Left cardiac atrium (tissue), 4 donors: ENCODE data around the gene IRF8. TPM values are rescaled to one million over a fixed set of nuclear protein-coding genes. Genes with fewer than 3 reads are reported as not detected.

ENCODE experiments used
- ATAC-seq, 2 donors: fragments of 200-7000 bp; cut with Tn5 transposase; one replicate each; pipeline ENCODE4 v1.9.1; 2020; ENCODE audit warnings: mild to moderate bottlenecking in 2 of 2, moderate library complexity in 2 of 2
- DNase-seq: peaks from one replicate; pipeline ENCODE4 v3.0.0-alpha.2; 2020
- intact Hi-C, 2 donors: fragments of 100-400 bp; cut with DNase I; formaldehyde crosslinking; loops; one replicate each; pipeline versions ENCODE4 v1.14.1 to v1.15.1; 2022 to 2023
- microRNA-seq, 2 donors: library from miRNA; unstranded; fragments of <30 nt; microRNA quantifications; one replicate each; pipeline ENCODE4 v1.2.0, GENCODE V29; 2020
- total RNA-seq, 2 donors: library from RNA; stranded (reverse); fragmentation: NEBNext Ultra II Directional; extraction: Animal tissue kit (Norgen Biotek cat#: 25700); gene quantifications; one replicate each; pipeline ENCODE4 v1.2.1, GENCODE V29; 2021
- donor health status: DM: no; HTN: yes; CAD: no.
- donor health status: DM: no; HTN: yes; CAD: no; lungs with severe emphysema.
- donor health status: DM: yes; HTN: yes; CAD: no.
- donor health status: Dilated cardiomyopathy.

The IRF8 gene
- total RNA-seq, 2 donors from 2014 or later, result 9.2 to 15.6 TPM

DNA sequence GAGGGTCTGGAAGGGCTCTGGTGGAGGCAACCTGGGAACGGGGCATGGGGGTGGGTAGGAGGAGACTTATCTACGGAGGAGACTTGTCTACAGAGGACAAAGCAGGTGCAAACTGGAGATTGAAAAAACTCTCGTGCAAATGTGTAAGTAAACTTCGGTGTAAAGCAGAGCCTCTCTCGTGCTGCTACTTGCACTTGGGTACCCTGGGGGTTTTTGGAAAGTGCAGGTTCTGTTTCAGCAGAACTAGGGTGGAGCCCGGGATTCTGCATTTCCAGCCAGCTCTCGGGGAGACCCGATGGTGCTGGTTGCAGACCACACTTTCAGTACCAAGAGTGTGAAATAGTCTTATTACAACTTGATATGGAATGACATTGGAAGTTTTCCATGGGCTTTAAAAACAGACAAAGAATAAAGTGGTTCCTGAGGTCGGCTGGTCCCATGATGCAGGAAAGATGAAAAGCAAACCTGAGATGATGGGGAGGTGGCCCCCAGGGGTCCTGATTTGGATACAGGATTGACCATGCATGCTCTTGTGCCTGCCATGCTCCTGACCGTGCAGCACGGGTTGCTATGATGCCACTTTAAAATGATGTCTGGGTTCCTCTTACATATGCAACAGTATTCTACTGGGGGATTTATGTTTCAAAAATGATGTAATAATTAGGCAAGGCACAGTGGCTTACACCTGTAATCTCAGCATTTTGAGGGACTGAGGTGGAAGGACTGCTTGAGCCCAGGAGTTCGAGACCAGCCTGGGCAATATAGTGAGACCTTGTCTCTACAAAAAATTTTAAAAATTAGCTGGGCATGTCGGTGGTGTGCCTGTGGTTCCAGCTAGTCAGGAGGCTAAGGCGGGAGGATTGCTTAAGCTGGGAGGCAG lies 69.3 kb downstream of the IRF8 start:
- intact Hi-C loops, result no loop called here
- ATAC-seq, result no peak

DNA sequence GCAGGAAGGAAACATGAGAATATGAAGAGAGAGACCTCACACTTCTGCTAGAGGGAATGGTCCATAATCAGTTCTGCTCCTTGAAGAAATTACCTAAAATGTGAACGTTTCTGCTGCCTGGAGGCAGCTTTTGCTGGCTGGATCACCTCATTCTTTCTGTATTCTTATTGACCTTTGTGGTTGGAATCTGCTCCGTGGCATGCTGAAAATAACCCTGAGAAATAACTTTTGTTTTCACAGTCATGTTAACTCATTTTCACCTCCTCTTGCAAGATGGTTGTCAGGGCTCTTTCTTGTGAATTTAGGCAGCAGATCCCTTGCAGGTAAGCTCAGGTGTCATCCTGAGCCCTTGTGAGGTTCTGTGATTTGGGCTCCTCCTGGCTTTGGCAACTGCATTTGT lies 70.2 kb downstream of the IRF8 start:
- DNase-seq (no peak), ATAC-seq (no peak)
- intact Hi-C loops, result no loop called here

More for the DNA sequence above, 69.3 kb downstream of the IRF8 start:
- no peak for DNase-seq

DNA sequence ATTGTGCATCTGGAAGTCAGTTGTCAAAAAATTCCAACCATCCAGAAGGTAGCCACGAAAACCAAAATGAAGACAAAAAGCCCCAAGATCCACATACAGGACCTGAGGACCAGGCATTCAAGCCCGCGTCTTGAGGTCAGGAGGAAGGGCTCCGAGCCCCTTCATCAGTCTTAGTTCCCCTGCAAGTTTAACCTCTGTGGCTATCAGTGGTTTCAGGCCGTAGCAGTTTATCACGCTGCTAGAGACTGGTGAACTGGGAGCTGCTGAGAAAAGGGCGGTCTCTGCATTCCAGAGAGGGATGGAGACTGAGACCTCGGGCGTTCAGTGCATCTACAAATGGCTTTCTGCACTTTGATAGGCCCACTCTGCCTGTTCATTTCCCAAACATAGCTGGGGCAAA lies 70.6 kb downstream of the IRF8 start:
- no peak for DNase-seq
- intact Hi-C loops, result no loop called here

DNA sequence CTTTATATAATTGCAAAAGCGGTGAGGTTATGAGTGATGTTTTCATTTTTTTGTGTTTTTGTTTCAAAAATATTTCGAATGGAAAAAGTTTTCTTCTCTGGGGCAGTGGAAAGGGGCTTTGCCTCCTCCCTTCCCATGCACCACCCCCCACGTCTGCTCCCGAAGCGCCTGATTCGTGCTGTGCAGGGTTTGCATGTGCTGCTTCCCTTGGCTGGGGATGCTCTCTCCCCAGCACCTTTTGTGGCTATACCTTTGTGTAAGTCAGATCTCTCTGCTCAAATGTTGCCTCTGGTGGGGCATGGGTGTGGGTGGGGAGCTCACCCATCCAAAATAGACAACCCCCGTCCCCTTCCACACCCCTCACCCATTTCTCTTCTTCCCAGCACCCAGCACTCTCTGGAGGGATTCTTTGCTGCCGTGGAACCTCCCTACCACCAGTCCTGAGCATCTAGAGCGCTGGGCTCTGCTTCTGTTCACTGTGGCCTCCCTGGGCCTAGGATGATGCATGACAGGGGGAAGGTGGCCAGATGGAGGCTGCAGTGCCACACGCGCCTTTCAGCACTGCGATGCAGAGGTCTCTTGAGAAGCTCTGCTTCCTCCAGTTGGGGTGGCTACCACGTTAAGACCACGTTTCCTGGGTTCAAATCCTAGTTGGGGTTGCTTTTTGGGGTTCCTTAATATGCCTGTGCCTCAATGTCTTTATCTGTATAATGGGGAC lies 71.2 kb downstream of the IRF8 start:
- ATAC-seq, result no peak
- intact Hi-C loops, result no loop called here
- DNase-seq, result no peak

More for the DNA sequence above, 70.6 kb downstream of the IRF8 start:
- no peak for ATAC-seq

DNA sequence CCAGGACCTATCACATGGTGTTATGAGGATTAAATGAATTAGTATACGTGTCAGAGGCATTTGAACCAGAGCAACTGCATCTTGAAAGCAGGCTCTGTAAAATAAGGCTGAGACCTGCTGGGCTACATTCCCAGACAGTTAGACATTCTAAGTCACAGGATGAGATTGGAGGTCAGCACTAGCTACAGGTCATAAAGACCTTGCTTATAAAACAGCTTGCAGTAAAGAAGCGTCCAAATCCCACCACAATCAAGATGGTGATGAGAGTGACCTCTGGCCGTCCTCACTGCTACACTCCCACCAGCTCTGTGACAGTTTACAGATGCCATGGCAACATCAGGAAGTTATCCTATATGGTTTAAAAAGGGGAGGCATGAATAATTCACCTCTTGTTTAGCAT lies 71.8 kb downstream of the IRF8 start:
- no peak for ATAC-seq
- intact Hi-C loops, result no loop called here
- no peak for DNase-seq

Small RNA genes lying within 50 kb of the gene (microRNA-seq; reads per million reads assigned to microRNA genes)
- gene MIR6774, result 0 to 0.81 reads per million in 2 donors

Other genes starting within 250 kb of the IRF8 start
- 1 to 10 TPM; 1.2 to 2.4 TPM for gene GINS2, start 210.2 kb upstream of the IRF8 start, total RNA-seq
- 1 to 10 TPM; 2.3 to 2.6 TPM for gene C16orf74, start 148.1 kb upstream of the IRF8 start, total RNA-seq
- 10 to 100 TPM; 18.6 to 24.4 TPM for gene EMC8, start 99.6 kb upstream of the IRF8 start, total RNA-seq
- 1,000 to 10,000 TPM; 1,590 to 1,597 TPM for gene COX4I1, start 99.5 kb upstream of the IRF8 start, total RNA-seq